ENCODE data around the gene PDCL2. TPM values are rescaled to one million over a fixed set of nuclear protein-coding genes. Genes with fewer than 3 reads are reported as not detected.

PDCL2 gene
- total RNA-seq, 1 donor from 2014 or later = not detected

DNA sequence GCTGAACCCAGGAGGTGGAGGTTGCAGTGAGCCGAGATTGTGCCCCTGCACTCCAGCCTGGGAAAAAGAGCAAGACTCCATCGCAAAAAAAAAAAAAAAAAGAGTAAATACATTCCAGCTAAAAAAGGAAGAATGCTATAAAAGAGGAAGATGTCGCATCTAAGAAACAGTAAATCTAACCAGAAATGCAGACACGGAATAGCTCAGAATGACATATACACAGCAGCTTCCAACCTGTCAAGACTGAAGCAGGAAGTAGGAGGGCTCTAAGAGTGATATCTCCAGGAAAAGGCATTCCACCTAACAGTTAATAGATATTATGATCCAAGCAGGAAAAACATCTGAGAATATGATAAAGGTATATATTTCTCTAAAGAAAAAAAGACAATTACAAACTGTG, 61.4 kb downstream of the PDCL2 start:
- no peak overlapping the region for H3K4me3 Mint-ChIP-seq
- ChIA-PET POLR2A (no interaction called here), CTCF (no interaction called here)
- intact Hi-C loops (cut with micrococcal nuclease) = no loop called here
- H3K36me3 Mint-ChIP-seq (ENCODE audit: low read depth) = peaks cover 33% of the 10 kb centered on the region
- peaks cover 4% of the 10 kb centered on the region for H3K4me1 Mint-ChIP-seq
- H3K27ac Mint-ChIP-seq = no peak overlapping the region
- TF ChIP-seq CTCF (IDR thresholded peaks at IDR 0.05) = no peak
- no peaks in the 10 kb centered on the region for H3K27me3 Mint-ChIP-seq
- peaks cover 10% of the 10 kb centered on the region for H3K9me3 Mint-ChIP-seq
- DNase-seq (no peak), ATAC-seq (ENCODE audit: low read depth) (no peak)

DNA sequence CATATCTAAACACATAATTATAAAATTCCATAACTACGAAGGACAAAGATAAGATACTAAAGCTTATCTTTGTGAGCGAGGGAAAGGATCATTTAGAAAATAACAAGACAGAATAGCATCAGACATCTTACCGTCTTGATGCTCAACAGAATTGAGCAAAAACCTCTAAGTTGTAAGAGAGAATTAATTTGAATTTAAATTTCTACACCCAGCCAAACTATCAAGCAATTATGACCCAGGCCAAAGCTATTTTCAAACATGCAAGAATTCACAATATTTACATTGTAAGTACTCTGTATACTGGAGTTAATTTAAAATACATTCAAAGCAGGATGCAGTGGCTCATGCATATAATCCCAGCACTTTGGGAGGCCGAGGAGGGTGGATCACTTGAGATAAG, 61.9 kb downstream of the PDCL2 start:
- no peaks in the 10 kb centered on the region for H3K27me3 Mint-ChIP-seq
- intact Hi-C loops (cut with micrococcal nuclease) = no loop called here
- ChIA-PET POLR2A (no interaction called here), CTCF (no interaction called here)
- peaks cover 10% of the 10 kb centered on the region for H3K9me3 Mint-ChIP-seq
- no peak for DNase-seq
- no peak for TF ChIP-seq CTCF (IDR thresholded peaks at IDR 0.05)
- H3K4me1 Mint-ChIP-seq = peaks cover 4% of the 10 kb centered on the region
- H3K36me3 Mint-ChIP-seq (ENCODE audit: low read depth) = peaks cover 33% of the 10 kb centered on the region
- no peak overlapping the region for H3K27ac Mint-ChIP-seq
- no peak overlapping the region for H3K4me3 Mint-ChIP-seq
- no peak for ATAC-seq (ENCODE audit: low read depth)

- intact Hi-C loops (cut with micrococcal nuclease) = no loop called here
- CTCF ChIA-PET = no interaction called here
- TF ChIP-seq CTCF (IDR thresholded peaks at IDR 0.05) = no peak
- no peaks in the 10 kb centered on the region for H3K27me3 Mint-ChIP-seq
- no peak for DNase-seq
- POLR2A ChIA-PET = no interaction called here
- peaks cover 26% of the 10 kb centered on the region for H3K36me3 Mint-ChIP-seq (ENCODE audit: low read depth)
- no peak overlapping the region for H3K4me3 Mint-ChIP-seq
- H3K4me1 Mint-ChIP-seq = peaks cover 4% of the 10 kb centered on the region
- H3K27ac Mint-ChIP-seq = no peak overlapping the region
- no peak for ATAC-seq (ENCODE audit: low read depth)
- peaks cover 6% of the 10 kb centered on the region for H3K9me3 Mint-ChIP-seq
Observed at GRCh38 chr4:55528491-55528890, 63.6 kb downstream of the PDCL2 start.

DNA sequence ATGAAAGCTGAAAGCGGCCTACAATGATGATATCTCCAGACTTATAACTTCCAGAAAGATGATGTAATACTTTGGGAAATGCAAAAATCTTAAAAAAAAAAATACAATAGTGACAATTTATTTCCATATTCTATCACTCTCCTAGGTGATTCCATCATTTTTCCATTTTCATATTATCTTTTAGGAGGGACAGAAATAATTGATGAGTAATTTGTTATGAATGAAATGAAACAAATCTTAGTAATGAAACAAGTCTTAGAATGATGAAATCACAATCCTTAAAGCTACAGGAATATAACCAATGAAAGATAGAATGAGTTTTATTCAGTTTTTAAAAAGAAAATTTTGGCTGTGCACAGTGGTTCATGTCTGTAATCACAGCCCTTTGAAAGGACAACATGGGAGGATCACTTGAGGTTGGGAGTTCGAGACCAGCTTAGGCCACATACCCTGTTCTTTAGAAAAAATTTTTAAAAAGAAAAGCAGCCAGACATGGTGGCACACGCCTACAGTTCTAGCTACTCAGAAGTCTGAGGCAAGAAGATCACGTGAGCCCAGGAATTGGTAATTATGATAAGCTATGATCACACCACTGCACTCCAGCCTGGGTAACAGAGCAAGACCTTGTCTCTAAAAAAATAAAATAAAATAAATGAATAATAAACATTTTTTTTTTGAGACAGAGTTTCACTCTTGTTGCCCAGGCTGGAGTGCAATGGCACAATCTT, 67.0 kb downstream of the PDCL2 start:
- H3K36me3 Mint-ChIP-seq (ENCODE audit: low read depth) = peaks cover 11% of the 10 kb centered on the region
- peaks cover 4% of the 10 kb centered on the region for H3K9me3 Mint-ChIP-seq
- no peak overlapping the region for H3K27ac Mint-ChIP-seq
- ChIA-PET CTCF (no interaction called here), POLR2A (no interaction called here)
- H3K4me1 Mint-ChIP-seq = peaks cover 3% of the 10 kb centered on the region
- no peak for TF ChIP-seq CTCF (IDR thresholded peaks at IDR 0.05)
- intact Hi-C loops (cut with micrococcal nuclease) = no loop called here
- H3K4me3 Mint-ChIP-seq = no peak overlapping the region
- DNase-seq = no peak
- ATAC-seq (ENCODE audit: low read depth) = no peak
- no peaks in the 10 kb centered on the region for H3K27me3 Mint-ChIP-seq

GRCh38 chr4:55518442-55518841, 73.6 kb downstream of the PDCL2 start:
- ChIA-PET POLR2A (no interaction called here), CTCF (no interaction called here)
- no peak for DNase-seq
- no peak for TF ChIP-seq CTCF (IDR thresholded peaks at IDR 0.05)
- no peak for ATAC-seq (ENCODE audit: low read depth)
- Mint-ChIP-seq H3K4me1 (peaks cover 3% of the 10 kb centered on the region), H3K9me3 (peaks cover 6% of the 10 kb centered on the region), H3K27me3 (no peaks in the 10 kb centered on the region), H3K36me3 (ENCODE audit: low read depth) (peaks cover 2% of the 10 kb centered on the region), H3K27ac (no peak overlapping the region), H3K4me3 (no peak overlapping the region)
- intact Hi-C loops (cut with micrococcal nuclease) = no loop called here
